Calu3 (cell line): Measurements from ENCODE around the gene OR10H3. TPM values are rescaled to one million over a fixed set of nuclear protein-coding genes. Genes with fewer than 3 reads are reported as not detected.
"Not testable (repeated sequence)": the region's sequence is repeated elsewhere in the genome, so short reads cannot be mapped to it uniquely, and the experiment has no call there.

Source experiments
- BruUV-seq: library from RNA; stranded (reverse); fragments of 400-500 nt; replicated peaks from 2 replicates; lab custom pipeline; 2021; lab: Mats Ljungman, UMichigan
- CTCF ChIA-PET: fragments of 300-600 bp; sonication (Branson Sonifier 250); formaldehyde crosslinking; loops from one replicate; lab custom pipeline; 2022; ENCODE audit warnings: antibody characterized with exemption; lab: Charles Lee
- DNase-seq: peaks from one replicate; pipeline ENCODE4 v3.0.0; 2022
- H3K27ac Mint-ChIP-seq: one replicate; pipeline ENCODE4 v1.8.0; 2022; ENCODE audit warnings: mixed read lengths; ENCODE audit not compliant: unreplicated experiment
- H3K27me3 Mint-ChIP-seq: one replicate; pipeline ENCODE4 v1.8.0; 2022; ENCODE audit warnings: mixed read lengths; ENCODE audit not compliant: unreplicated experiment
- H3K36me3 Mint-ChIP-seq: one replicate; pipeline ENCODE4 v1.8.0; 2022; ENCODE audit warnings: mild to moderate bottlenecking, moderate library complexity, mixed read lengths; ENCODE audit not compliant: insufficient read depth, unreplicated experiment
- H3K4me1 Mint-ChIP-seq: one replicate; pipeline ENCODE4 v1.8.0; 2022; ENCODE audit warnings: mild to moderate bottlenecking, low read depth, mixed read lengths; ENCODE audit not compliant: unreplicated experiment
- H3K4me3 Mint-ChIP-seq: one replicate; pipeline ENCODE4 v1.8.0; 2022; ENCODE audit warnings: mild to moderate bottlenecking, low read depth, moderate library complexity, mixed read lengths; ENCODE audit not compliant: unreplicated experiment
- H3K9me3 Mint-ChIP-seq: one replicate; pipeline ENCODE4 v1.8.0; 2022; ENCODE audit warnings: low read depth, mixed read lengths; ENCODE audit not compliant: unreplicated experiment
- intact Hi-C: fragments of 100-400 bp; cut with micrococcal nuclease; formaldehyde crosslinking; loops from one replicate; pipeline ENCODE4 v1.10.0; 2022; ENCODE audit not compliant: unreplicated experiment
- total RNA-seq: library from RNA; stranded (reverse); gene quantifications from 2 replicates; pipeline ENCODE4 v1.2.3, GENCODE V29; 2022
- TF ChIP-seq, protein P1 (sequence below): fragments of 200-600 bp; IDR thresholded peaks from one replicate; pipeline ENCODE4 v1.8.0; 2022; ENCODE audit warnings: antibody characterized with exemption; ENCODE audit not compliant: unreplicated experiment

OR10H3 gene
- total RNA-seq, 1 experiment from 2014 or later = not detected

DNA sequence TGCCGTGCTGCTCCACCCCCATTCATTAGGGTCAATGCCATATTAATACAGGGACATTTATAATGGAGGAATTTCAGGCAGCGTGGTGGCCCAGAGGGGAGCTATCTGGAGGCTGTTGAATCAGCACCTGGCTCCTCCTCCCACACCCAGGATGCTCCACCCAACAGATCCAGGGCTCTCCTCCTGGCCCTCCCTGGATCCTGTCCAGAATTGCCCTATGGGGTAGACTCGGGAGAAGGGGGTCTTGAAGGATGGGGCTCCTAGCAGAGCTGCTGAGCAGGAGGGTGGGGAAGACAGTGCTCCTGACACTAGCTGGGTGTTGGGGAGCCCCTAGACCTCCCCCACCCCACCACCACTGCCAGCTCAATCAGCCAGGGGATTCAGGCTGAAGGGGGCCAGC is 44.4 kb downstream of the OR10H3 start:
- no TSS peak for BruUV-seq
- Mint-ChIP-seq H3K4me1 (no peaks in the 10 kb centered on the region), H3K4me3 (no peak overlapping the region), H3K27me3 (peaks cover 17% of the 10 kb centered on the region), H3K36me3 (no peaks in the 10 kb centered on the region), H3K9me3 (no peaks in the 10 kb centered on the region), H3K27ac (no peak overlapping the region)
- no peak for DNase-seq
- intact Hi-C loops = no loop called here
- TF ChIP-seq, protein P1, sequence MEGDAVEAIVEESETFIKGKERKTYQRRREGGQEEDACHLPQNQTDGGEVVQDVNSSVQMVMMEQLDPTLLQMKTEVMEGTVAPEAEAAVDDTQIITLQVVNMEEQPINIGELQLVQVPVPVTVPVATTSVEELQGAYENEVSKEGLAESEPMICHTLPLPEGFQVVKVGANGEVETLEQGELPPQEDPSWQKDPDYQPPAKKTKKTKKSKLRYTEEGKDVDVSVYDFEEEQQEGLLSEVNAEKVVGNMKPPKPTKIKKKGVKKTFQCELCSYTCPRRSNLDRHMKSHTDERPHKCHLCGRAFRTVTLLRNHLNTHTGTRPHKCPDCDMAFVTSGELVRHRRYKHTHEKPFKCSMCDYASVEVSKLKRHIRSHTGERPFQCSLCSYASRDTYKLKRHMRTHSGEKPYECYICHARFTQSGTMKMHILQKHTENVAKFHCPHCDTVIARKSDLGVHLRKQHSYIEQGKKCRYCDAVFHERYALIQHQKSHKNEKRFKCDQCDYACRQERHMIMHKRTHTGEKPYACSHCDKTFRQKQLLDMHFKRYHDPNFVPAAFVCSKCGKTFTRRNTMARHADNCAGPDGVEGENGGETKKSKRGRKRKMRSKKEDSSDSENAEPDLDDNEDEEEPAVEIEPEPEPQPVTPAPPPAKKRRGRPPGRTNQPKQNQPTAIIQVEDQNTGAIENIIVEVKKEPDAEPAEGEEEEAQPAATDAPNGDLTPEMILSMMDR = no peak
- CTCF ChIA-PET = no interaction called here

DNA sequence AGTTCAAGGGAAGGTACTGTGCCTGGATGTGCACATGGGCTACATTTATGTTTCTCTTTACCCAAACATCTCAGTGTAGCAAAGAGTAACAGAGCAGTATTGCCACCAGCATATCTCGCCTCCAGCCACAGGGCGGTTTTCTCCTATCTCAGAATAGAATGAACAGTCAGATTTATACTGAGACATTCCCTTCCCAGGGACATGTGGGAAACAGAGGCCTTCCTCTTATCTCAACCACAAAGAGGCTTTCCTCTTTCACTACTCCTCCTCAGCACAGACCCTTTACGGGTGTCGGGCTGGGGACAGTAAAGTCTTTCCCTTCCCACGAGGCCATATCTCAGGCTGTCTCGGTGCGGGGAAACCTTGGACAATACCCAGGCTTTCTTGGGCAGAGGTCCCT is 45.1 kb downstream of the OR10H3 start:
- BruUV-seq, DNase-seq: not testable (repeated sequence)

DNA sequence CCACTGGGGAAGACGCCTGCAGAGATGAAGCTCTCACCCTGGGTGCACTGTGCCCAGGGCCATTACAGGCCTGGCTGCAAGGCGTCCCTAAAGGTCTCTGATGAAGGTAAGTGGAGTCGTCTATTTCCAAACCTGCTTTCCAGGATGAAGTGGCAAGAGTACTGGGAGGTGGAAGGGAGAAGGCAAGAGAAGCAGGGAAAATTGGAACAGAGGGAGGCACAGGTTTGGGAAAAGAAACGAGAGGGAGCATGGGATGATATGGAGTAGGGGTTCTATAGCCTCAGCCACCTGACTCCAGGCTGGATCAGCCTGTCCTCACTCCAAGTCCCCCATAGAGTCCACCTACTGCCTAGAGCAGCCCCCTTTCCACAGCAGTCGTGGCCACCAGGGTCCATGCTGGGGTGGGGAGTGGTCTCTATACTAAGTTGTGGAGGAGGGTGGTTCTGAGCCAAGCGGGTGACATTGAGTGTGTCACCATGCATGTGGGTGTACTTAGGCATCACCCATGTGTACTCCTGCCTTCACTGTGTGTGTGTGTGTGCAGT is 49.9 kb downstream of the OR10H3 start, which contains the start of gene OR10H5:
TSS of gene OR10H5 (plus strand) at position 51 of the 545 bp plus-strand sequence. CDS start 6,388 bp downstream, outside the sequence.
- no TSS peak for BruUV-seq
- Mint-ChIP-seq H3K9me3 (no peaks in the 10 kb centered on the region), H3K27me3 (peaks cover 33% of the 10 kb centered on the region), H3K36me3 (no peaks in the 10 kb centered on the region), H3K4me3 (no peak within 1 kb of the TSS), H3K27ac (no peak within 1 kb of the TSS), H3K4me1 (no peaks in the 10 kb centered on the region)
- CTCF ChIA-PET = interaction anchor here (0.5 kb wide), 1 partner anchor 445 kb away, joined by 3 read pairs; no protein-coding TSS in a partner anchor
- intact Hi-C loops = no loop called here
- DNase-seq = no peak
- TF ChIP-seq, protein P1 = no peak

More for the DNA sequence above, 45.1 kb downstream of the OR10H3 start:
- peaks cover 17% of the 10 kb centered on the region for H3K27me3 Mint-ChIP-seq
- H3K36me3 Mint-ChIP-seq, H3K9me3 Mint-ChIP-seq, intact Hi-C loops, H3K4me3 Mint-ChIP-seq, CTCF ChIA-PET, H3K4me1 Mint-ChIP-seq, H3K27ac Mint-ChIP-seq: not testable (repeated sequence)

DNA sequence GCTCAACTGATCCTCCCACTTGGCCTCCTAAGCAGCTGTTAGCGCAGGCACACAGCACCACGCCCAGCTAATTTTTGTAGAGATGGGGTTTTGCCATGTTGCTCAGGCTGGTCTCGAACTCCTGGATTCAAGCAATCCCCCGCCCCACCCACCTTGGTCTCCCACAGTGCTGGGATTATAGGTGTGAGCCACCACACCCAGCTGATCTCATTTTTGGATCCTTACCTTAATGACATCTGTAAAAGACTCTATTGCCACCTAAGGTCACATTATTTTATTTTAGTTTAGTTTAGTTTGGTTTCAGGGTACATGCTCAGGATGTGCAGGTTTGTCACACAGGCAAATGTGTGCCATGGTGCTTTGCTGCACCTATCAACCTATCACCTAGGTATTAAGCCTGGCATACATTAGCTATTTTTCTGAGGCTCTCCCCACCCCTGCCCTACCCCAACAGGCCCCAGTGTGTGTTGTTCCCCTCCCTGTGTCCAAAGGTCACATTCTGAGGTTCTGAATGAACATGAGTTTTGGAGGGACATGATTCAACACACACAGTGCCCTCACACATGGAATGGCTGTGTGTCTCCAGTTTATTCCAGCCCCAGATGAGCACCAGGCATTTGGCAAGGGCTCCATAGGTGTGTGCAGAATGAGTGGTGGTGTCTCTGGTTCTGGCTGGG is 50.9 kb downstream of the OR10H3 start:
- H3K27ac Mint-ChIP-seq = no peak overlapping the region
- BruUV-seq = no TSS peak
- CTCF ChIA-PET = interaction anchor here (0.6 to 0.7 kb wide), 2 partner anchors 262 to 461 kb away, joined by 3 to 4 read pairs; no protein-coding TSS in a partner anchor
- intact Hi-C loops = no loop called here
- TF ChIP-seq, protein P1 = no peak
- no peaks in the 10 kb centered on the region for H3K36me3 Mint-ChIP-seq
- H3K27me3 Mint-ChIP-seq = peaks cover 33% of the 10 kb centered on the region
- no peaks in the 10 kb centered on the region for H3K4me1 Mint-ChIP-seq
- DNase-seq = no peak
- no peak overlapping the region for H3K4me3 Mint-ChIP-seq
- H3K9me3 Mint-ChIP-seq = no peaks in the 10 kb centered on the region
